CD14-positive monocyte (primary cell): Measurements from ENCODE around the gene COLQ. TPM values are rescaled to one million over a fixed set of nuclear protein-coding genes. Genes with fewer than 3 reads are reported as not detected.

Experiments used
- DNase-seq, 3 donors: peaks; one replicate each; pipeline ENCODE4 v3.0.0-alpha.2; 2011 to 2022
- H2AFZ ChIP-seq: 2 replicates; pipeline ENCODE4 v1.6.0; 2012; ENCODE audit warnings: mild to moderate bottlenecking, low read depth, low read length, inconsistent platforms; ENCODE audit not compliant: insufficient read depth, poor library complexity, severe bottlenecking
- H3K27ac ChIP-seq, 2 donors: 1 replicate in 1 of 2; 2 replicates in 1 of 2; pipeline ENCODE4 v1.5.1; 2012 to 2013; ENCODE audit warnings: low read length in 2 of 2, control low read depth in 1 of 2, inconsistent platforms in 1 of 2, low read depth in 1 of 2, mild to moderate bottlenecking in 1 of 2
- H3K27me3 ChIP-seq, 2 donors: one replicate each; pipeline versions ENCODE4 v1.6.0 to v1.6.1; 2011 to 2013; ENCODE audit warnings: low read length in 2 of 2; ENCODE audit not compliant: control insufficient read depth in 2 of 2, insufficient read depth in 2 of 2
- H3K36me3 ChIP-seq, 2 donors: replicated peaks in 1 of 2; 1 replicate in 1 of 2; 2 replicates in 1 of 2; pipeline versions ENCODE4 v1.5.1 to v1.6.1; 2012 to 2013; ENCODE audit warnings: low read length in 2 of 2, control low read depth in 1 of 2, inconsistent platforms in 1 of 2, mild to moderate bottlenecking in 1 of 2; ENCODE audit not compliant: insufficient read depth in 2 of 2, control insufficient read depth in 1 of 2
- H3K4me1 ChIP-seq, 2 donors: 1 replicate in 1 of 2; 2 replicates in 1 of 2; pipeline versions ENCODE4 v1.5.1 to v1.6.1; 2012 to 2013; ENCODE audit warnings: low read length in 2 of 2, control low read depth in 1 of 2, inconsistent platforms in 1 of 2, mild to moderate bottlenecking in 1 of 2, moderate library complexity in 1 of 2; ENCODE audit not compliant: insufficient read depth in 2 of 2, control insufficient read depth in 1 of 2
- H3K4me2 ChIP-seq: replicated peaks from 2 replicates; pipeline ENCODE3; 2012; ENCODE audit warnings: low read length, moderate library complexity, mild to moderate bottlenecking; ENCODE audit not compliant: poor library complexity, severe bottlenecking; ENCODE audit errors: extremely low read depth
- H3K4me3 ChIP-seq, 3 experiments: fragments of 200-600 bp in 1 of 3; sonication (generic) in 1 of 3; replicated peaks in 1 of 3; 1 replicate in 2 of 3; 2 replicates in 1 of 3; pipeline ENCODE4 v1.5.1; 2011 to 2013; ENCODE audit warnings: low read length in 3 of 3, mild to moderate bottlenecking in 3 of 3, control low read depth in 2 of 3, low read depth in 2 of 3, inconsistent platforms in 1 of 3, moderate library complexity in 1 of 3
- H3K79me2 ChIP-seq: 2 replicates; pipeline ENCODE4 v1.6.0; 2012; ENCODE audit warnings: mild to moderate bottlenecking, control low read depth, inconsistent platforms, low read length, moderate library complexity; ENCODE audit not compliant: insufficient read depth
- H3K9ac ChIP-seq: 2 replicates; pipeline ENCODE4 v1.6.0; 2017; ENCODE audit warnings: low read length, mild to moderate bottlenecking; ENCODE audit not compliant: insufficient read depth, poor library complexity, severe bottlenecking
- H3K9me3 ChIP-seq, 2 donors: replicated peaks in 1 of 2; 1 replicate in 1 of 2; 2 replicates in 1 of 2; pipeline versions ENCODE4 v1.5.1 to v1.6.1; 2012 to 2013; ENCODE audit warnings: low read length in 2 of 2, control low read depth in 1 of 2; ENCODE audit not compliant: control insufficient read depth in 1 of 2, insufficient read depth in 1 of 2
- H4K20me1 ChIP-seq: 2 replicates; pipeline ENCODE4 v1.6.0; 2012; ENCODE audit warnings: mild to moderate bottlenecking, low read length, control low read depth, moderate library complexity; ENCODE audit not compliant: insufficient read depth
- H3K27ac Mint-ChIP-seq, 7 donors: one replicate each; pipeline ENCODE4 v1.8.0; 2020; ENCODE audit warnings: mild to moderate bottlenecking in 7 of 7, mixed read lengths in 7 of 7, moderate library complexity in 6 of 7, inconsistent platforms in 2 of 7
- H3K27me3 Mint-ChIP-seq, 3 donors: one replicate each; pipeline ENCODE4 v1.8.0; 2021 to 2022; ENCODE audit warnings: low read depth in 3 of 3, mild to moderate bottlenecking in 3 of 3, mixed read lengths in 3 of 3, moderate library complexity in 3 of 3, inconsistent platforms in 1 of 3
- H3K36me3 Mint-ChIP-seq, 2 donors: one replicate each; pipeline ENCODE4 v1.8.0; 2020; ENCODE audit warnings: mixed read lengths in 2 of 2, inconsistent platforms in 1 of 2, mild to moderate bottlenecking in 1 of 2
- H3K4me1 Mint-ChIP-seq: one replicate; pipeline ENCODE4 v1.8.0; 2020; ENCODE audit warnings: mild to moderate bottlenecking, mixed read lengths
- H3K4me3 Mint-ChIP-seq, 2 donors: one replicate each; pipeline ENCODE4 v1.8.0; 2020; ENCODE audit warnings: mild to moderate bottlenecking in 2 of 2, mixed read lengths in 2 of 2, moderate library complexity in 1 of 2
- H3K9me3 Mint-ChIP-seq, 7 donors: one replicate each; pipeline ENCODE4 v1.8.0; 2020 to 2022; ENCODE audit warnings: mixed read lengths in 7 of 7, mild to moderate bottlenecking in 6 of 7, moderate library complexity in 6 of 7, inconsistent platforms in 2 of 7
- CTCF ChIP-seq: fragments of 200-600 bp; IDR thresholded peaks from one replicate; pipeline ENCODE4 v1.8.0; 2022; ENCODE audit warnings: antibody characterized with exemption, mild to moderate bottlenecking
- WGBS: methylation state at CpG from one replicate; pipeline ENCODE4 v1.1.5; 2013; ENCODE audit warnings: missing lambda C conversion rate; ENCODE audit not compliant: insufficient coverage; 5-methylcytosine and 5-hydroxymethylcytosine counted together
- intact Hi-C, 2 donors: fragments of 100-400 bp; cut with micrococcal nuclease; formaldehyde crosslinking; loops; one replicate each; pipeline versions ENCODE4 v1.15.0 to v1.15.1; 2023
- polyA plus RNA-seq, 3 donors: library from polyadenylated mRNA; depleted of rRNA in 1 of 3; unstranded in 2 of 3; stranded (reverse) in 1 of 3; fragments of 300-500 nt in 2 of 3; fragments of >200 nt in 1 of 3; fragmentation: Illumina TruSeq in 2 of 3; gene quantifications; 1 replicate in 2 of 3; 2 replicates in 1 of 3; pipeline ENCODE4 v1.2.3, GENCODE V29; 2012 to 2021

Gene COLQ
- polyA plus RNA-seq, 3 donors = 0.23 to 1.9 (median 0.73) TPM

DNA sequence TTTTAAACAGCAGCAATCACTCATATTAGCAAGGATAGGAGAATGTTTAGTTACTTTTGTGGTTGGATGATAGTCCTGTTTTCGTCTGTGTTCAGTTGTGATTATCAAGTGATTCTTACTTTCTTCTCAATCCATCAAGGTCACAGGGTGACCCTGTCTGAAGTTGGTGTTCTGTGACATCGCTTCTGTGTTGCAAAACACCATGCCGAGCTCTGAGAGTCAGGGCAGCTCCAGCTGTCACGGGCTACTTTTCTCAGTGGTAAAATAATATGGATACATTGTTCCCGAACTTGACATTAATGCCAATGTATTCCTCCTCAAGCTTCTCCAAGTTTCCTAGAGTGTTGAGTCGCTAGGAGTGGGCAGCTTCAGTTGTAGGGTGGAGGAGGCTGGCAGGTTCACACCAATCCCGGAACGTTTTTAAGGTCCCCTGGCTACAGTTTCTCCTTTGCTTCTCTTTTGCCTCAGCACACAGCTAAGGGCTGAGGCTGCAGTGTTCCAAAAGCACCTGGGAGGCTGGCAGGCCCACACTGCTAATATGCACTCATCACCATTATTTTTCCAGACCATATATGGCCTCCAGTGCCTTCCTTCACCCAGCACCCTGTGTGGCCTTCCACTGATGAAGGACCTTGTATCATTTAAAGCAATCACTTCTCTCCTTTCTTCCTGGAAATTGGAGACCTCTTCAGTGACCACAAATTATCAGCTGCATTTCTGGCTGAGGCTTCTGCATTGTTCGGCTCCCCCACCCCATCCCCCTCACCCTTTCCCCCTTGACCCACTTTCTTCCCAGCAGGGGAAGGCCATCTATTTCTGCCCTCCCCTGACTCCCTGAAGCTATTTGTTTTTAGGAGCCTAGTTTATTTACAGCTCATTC is 25.8 kb downstream of the COLQ start:
- Histone ChIP-seq H4K20me1 (no peaks in the 10 kb centered on the region), H3K9me3 (no peaks in the 10 kb centered on the region), H3K4me1 (no peaks in the 10 kb centered on the region), H3K9ac (no peak overlapping the region), H2AFZ (no peak overlapping the region), H3K79me2 (no peaks in the 10 kb centered on the region), H3K36me3 (no peaks in the 10 kb centered on the region), H3K4me3 (no peak overlapping the region), H3K27me3 (no peaks in the 10 kb centered on the region), H3K4me2 (no peak overlapping the region), H3K27ac (no peak overlapping the region)
- H3K27me3 Mint-ChIP-seq = peaks cover 0 to 1% (median 0%) of the 10 kb centered on the region in 3 donors
- peaks cover 10% of the 10 kb centered on the region for H3K4me1 Mint-ChIP-seq
- H3K27ac Mint-ChIP-seq = no peak overlapping the region
- intact Hi-C loops = no loop called here
- peaks cover 0 to 3% (median 0%) of the 10 kb centered on the region in 7 donors for H3K9me3 Mint-ChIP-seq
- no peaks in the 10 kb centered on the region for H3K36me3 Mint-ChIP-seq
- no peak for TF ChIP-seq CTCF
- WGBS = 100% methylated on average over 1 of the region's 9 CpGs
- H3K4me3 Mint-ChIP-seq = no peak overlapping the region
- DNase-seq = no peak

DNA sequence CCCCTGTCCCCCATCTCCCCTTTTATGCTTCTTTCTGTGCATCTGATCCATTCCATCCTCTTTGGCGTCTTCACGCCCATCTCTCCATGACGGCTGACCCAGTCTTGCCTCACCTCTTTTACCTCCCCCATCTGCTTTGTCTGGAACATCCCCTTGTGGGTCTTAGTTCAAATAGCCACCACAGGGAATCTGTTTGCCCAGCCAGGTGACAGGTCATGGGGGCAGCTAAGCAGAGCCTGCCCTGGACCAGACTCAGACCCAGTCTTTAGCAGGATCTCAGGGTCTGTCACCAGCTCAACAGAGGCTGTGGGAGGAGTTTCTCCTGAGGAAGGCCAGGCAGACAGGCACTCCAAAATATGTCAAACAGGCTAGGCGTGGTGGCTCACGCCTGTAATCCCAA is 28.1 kb downstream of the COLQ start:
- H3K27ac Mint-ChIP-seq = no peak overlapping the region
- no peak for DNase-seq
- H3K9me3 Mint-ChIP-seq = peaks cover 0 to 3% (median 0%) of the 10 kb centered on the region in 7 donors
- peaks cover 9% of the 10 kb centered on the region for H3K4me1 Mint-ChIP-seq
- no peak overlapping the region for H3K4me3 ChIP-seq
- H3K79me2 ChIP-seq = no peaks in the 10 kb centered on the region
- H3K9me3 ChIP-seq = no peaks in the 10 kb centered on the region
- 98% methylated on average over 5 of the region's 5 CpGs for WGBS
- no peaks in the 10 kb centered on the region for H3K36me3 Mint-ChIP-seq
- H2AFZ ChIP-seq = no peak overlapping the region
- no peak overlapping the region for H3K4me3 Mint-ChIP-seq
- intact Hi-C loops = no loop called here
- H3K36me3 ChIP-seq = no peaks in the 10 kb centered on the region
- no peaks in the 10 kb centered on the region for H3K27me3 ChIP-seq
- H4K20me1 ChIP-seq = no peaks in the 10 kb centered on the region
- no peak overlapping the region for H3K4me2 ChIP-seq
- TF ChIP-seq CTCF = no peak
- H3K27me3 Mint-ChIP-seq = peaks cover 0 to 1% (median 0%) of the 10 kb centered on the region in 3 donors
- H3K4me1 ChIP-seq = peaks cover 0 to 5% of the 10 kb centered on the region in 2 donors
- H3K27ac ChIP-seq = no peak overlapping the region
- H3K9ac ChIP-seq = no peak overlapping the region
